HUDEP-2 (cell line): ENCODE measurements around the gene NF1.
"Not testable (repeated sequence)": the region's sequence is repeated elsewhere in the genome, so short reads cannot be mapped to it uniquely, and the experiment has no call there.

Source experiments
- DNase-seq, 76 experiments: peaks; one replicate each; lab custom pipeline; 2025; ENCODE audit not compliant: unreplicated experiment in 76 of 76; lab: John Stamatoyannopoulos, UW

The NF1 gene

GRCh38 chr17:31116167-31116566 lies 21.4 kb downstream of the NF1 start:
- DNase-seq = no peak

- DNase-seq = no peak
These were observed 28.0 kb downstream of the NF1 start for GRCh38 chr17:31122746-31123145.

DNA sequence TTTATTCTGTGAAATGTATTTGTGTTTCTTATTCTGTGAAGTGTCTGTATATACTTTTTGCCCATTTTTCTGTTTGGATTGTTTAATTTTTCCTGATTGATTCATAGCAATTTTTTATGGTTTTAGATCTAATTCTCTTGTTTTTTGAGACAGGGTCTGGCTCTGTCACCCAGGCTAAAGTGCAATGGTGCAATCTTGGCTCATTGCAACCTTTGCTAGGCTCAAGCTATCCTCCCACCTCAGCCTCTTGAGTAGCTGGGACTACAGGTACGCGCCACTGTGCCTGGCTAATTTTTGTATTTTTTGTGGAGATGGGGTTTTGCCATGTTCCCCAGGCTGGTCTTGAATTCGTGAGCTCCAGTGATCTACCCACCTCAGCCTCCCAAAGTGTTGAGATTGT lies 31.5 kb downstream of the NF1 start:
- no peak for DNase-seq

DNA sequence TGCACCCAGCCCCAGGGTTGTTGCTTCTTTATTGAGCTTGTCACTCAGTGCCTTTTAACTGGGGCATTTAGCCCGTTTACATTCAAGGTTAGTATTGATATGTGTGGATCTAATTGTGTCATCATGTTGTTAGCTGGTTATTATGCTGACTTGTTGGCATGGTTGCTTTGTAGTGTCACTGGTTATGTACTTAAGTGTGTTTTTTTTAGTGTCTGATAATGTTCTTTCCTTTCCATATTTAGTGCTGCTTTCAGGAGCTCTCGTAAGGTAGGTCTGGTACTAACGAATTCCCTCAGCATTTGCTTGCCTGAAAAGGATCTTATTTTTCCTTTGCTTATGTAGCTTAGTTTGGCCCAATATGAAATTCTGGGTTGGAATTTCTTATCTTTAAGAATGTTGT lies 33.5 kb downstream of the NF1 start:
- DNase-seq = no peak

DNA sequence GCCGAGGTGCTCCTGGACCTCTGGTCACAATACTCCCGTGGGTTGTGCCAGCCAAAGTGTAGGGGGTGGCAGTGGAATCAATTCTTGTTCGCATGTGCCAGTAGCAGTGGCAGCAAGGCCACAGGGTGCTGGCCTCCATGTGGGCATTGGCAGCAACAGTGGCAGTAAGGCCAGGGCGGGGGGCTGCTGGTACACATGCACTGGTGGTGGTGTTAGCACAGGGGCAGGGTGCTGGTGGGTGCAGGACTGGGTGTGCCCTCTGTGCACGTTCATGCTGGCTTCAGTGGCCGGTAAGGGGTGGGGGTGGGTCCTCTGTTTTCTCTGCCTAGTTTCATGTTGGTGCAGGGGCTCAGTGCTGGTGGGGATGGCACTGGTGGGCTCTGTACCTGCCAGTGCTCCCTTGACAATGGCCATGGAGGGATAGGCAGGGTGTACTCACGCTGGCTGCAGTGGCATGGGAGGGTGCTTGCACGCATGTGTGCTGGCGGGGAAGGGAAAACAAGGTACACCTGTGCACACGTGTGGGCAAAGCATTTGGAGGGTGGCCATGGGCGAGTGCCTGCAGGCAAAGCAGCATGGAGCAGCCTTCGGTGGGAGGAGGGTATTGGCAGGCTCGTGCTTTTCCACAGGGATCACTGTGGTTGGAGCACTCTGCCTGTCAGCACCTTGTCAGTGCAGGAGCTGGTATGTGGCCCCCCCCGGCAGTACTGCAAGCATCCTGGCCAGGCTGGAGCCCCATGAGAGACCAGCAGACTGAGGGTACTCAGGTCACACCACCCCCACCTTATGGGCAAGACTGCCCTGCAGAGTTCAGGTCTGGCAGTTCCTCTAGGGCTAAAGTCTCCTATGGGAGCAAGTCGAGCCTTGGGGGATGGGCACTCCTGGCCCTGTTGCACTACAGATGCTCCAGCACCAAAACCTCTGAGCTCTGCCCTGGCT lies 35.8 kb downstream of the NF1 start:
- DNase-seq = no peak

DNA sequence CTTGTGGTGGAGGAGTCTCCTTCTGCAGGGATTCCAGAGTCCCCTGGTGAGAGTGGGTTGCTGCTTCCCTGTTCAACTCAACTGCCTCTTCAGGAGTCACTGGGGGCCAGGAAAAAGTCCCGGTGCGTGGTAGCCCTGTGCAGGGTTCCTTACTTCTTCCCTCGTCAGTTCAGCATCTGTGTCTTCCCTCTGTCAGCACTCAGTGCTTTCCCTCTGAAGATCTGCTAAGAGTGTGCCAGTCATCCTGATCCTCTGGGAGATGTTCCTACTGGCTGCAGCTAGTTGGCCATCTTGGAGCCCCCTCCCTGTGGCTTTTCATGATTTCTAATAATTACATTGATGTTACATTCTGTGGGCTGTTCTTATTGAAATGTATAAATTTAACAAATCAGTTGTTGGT lies 36.5 kb downstream of the NF1 start:
- no peak for DNase-seq

DNA sequence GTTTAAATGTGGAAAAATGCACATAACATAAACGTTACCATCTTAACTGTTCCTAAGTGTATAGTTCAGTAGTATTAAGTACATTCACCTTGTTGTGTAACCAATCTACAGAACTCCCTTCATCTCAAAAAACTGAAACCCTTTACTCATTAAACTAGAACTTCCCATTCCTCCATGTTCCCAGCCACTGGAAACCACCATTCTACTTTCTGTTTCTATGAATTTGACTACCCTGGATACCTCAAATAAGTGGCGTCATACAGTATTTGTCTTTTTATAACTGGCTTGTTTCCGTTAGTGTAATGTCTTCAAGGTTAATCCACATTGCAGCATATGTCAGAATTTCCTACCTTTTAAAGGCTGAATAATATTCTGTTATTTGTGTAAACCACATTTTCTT lies 38.2 kb downstream of the NF1 start:
- no peak for DNase-seq

DNA sequence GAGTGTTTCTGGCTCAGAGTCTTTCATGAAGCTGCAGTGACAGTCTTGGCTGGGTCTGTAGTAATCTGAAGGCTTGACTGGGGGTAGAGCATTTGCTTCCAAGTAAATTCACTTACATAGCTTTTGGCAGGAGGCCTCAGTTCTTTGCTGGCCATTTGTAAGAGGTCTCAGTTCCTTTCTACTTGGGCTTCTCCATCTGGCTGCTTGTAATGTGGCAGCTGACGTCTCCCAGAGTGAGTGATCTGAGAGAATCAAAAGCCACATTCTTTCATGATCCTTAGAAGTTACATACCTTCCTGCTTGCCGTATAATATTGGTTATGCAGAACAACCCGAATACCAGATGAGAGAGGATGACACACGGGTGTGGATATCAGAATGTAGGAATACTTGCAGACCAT lies 39.8 kb downstream of the NF1 start:
- no peak for DNase-seq

DNA sequence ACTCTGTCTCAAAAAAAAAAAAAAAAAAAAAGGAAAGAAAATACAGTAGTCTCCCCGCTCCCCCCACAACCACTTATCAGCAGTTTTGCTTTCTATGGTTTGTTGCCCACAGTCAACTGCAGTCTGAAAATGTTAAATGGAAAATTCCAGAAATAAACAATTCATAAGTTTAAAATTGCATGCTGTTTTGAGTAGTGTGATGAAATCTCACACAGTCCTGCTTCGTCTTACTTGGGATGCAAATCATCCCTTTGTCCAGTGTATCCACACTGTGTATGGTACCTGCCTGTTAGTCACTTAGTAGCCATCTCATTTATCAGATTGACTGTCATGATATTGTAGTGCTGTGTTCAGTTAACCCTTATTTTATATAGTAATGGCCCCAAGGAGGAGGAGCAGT lies 41.5 kb downstream of the NF1 start:
- no peak for DNase-seq

DNA sequence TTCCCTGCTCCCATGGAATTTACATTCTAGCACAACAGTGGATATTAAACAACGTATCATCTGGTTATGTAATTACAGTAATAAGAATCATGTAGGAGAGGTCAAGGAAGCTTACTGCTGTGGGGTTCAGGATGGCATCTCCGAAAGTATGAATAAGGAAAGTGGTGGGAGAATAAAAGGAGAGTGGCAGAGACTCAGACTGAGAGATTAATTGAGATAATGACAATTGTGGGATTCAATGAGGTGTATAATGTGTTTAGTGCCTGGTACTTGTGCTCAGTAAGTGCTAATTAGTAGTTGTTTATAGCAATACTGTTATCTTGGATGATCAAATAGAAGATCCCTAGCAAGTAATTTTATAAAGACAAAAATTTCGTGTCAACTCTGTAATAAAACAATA lies 45.3 kb downstream of the NF1 start:
- no peak for DNase-seq

DNA sequence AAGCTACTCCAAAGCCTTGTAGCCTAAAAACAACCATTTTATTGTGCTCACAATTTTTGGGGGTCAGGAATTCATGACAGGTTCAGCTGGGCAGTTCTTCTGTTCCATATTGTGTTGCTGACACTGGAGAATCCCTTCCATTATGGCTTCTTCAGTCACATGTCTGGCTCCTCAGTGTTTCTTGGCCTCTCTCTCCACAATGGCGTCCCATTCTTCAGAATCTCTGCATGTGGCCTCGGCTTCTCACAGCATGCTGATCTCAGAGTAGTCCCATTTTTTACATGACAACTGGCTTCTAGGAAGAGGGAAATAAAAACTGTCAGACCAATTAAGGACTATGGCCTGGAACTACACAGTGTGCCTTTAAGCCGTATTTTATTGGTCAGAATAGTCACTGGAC lies 49.7 kb downstream of the NF1 start:
- DNase-seq = no peak

DNA sequence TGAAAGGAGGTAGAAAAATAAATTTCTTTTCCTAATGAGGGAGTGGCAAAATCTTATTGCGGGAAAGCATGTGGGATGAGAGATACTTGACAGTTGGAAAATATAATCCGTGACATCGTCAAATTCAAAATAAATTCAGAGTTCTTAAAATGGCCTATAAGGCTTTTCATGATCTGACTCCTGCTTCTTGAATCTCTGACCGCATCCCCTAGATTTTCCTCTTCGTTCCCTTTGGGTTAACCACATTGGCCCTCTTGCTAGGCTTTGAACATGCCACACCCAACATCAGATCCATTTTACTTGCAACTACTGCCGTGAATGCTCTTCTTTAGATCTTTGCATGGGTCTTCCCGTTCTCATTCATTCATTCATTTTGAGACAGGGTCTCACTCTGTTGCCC lies 50.1 kb downstream of the NF1 start:
- DNase-seq = no peak

GRCh38 chr17:31147507-31148202 lies 52.9 kb downstream of the NF1 start:
- DNase-seq = no peak

DNA sequence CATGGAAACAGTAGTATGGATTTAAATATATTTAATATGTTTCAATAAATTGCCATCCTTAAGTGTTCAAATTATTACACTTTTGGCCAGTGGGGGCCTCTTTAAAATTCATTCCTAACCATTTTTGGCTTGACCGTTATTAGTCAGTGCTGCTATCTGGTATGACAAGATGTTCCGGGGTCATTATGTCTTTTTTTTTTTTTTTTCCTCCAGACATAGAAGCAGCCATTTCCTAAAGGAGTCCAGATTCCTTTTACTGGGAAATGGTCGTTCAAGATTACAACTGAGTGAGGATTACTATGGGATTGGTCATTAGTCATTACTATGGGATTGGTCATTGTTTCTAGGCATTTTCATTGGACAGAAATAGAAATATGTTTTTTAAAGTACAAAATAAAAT lies 53.4 kb downstream of the NF1 start:
- no peak for DNase-seq

GRCh38 chr17:31152271-31152670 lies 57.5 kb downstream of the NF1 start:
- no peak for DNase-seq

DNA sequence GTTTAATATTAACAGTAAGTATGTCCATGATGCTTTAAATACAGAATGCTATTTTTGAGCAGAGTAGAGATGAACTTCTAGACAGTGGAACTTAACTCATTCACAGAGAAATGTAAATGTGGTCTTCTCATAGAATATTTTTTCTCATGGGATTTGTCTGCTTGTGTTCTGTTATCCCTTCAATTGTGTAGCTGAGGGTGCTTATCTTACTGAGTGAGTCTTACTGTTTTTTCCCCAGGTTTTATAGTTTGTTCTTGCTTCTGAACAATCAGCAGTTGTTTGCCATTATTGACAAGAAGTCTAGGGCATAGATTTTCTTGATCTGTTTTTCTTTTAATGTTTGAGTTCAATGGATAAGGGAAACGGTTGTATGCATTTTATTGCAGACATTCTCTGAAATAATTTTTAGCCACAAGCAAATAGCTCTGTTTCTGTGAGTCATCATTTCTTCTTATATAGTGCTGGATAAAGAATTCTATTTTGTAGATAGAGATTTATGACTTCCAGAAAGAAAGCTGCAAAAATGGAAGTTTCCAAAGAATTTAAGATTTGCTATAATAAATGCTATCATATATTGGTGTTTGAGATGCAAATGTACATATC lies 60.5 kb downstream of the NF1 start:
- DNase-seq = no peak

GRCh38 chr17:31156326-31156725 lies 61.5 kb downstream of the NF1 start:
- DNase-seq = no peak

DNA sequence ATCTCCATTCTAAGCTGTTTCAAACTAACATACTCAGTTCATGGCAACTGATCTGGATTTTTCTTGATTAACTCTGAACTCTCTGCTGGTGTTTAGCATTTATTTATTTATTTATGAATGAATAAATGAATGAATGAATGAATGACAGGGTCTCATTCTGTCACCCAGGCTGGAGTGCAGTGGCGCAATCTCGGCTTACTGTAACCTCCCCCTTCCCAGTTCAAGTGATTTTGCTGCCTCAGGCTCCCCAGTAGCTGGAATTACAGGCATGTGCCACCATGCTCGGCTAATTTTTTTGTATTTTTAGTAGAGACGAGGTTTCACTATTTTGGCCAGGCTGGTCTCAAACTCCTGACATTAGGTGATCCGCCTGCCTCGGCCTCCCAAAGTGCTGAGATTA lies 62.1 kb downstream of the NF1 start:
- DNase-seq = not testable (repeated sequence)

- no peak for DNase-seq
These were observed 64.1 kb downstream of the NF1 start for GRCh38 chr17:31158746-31159377.

DNA sequence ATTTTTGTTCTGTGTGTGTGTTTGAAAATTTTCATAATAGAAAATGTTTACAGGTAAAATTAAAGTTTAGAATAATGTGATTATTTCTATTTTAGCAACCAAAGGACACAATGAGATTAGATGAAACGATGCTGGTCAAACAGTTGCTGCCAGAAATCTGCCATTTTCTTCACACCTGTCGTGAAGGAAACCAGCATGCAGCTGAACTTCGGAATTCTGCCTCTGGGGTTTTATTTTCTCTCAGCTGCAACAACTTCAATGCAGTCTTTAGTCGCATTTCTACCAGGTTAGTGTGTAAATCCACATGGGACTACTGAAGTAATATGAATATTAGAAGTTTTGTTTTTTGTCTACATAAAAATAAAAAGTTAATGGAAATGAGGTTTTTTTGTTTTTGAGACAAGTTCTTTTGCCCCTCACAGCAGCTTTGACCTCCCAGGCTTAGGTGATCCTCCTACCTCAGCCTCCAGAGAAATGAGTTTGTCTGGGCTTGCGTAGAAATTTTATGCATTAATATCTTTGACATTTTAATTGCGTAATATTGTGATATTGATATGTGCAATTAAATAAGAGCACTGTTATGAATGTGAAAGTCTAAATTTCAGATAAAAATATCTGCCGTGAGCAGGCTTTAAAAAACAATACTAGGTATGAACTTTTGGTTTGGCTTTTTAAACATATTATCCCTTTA lies 68.5 kb downstream of the NF1 start:
- no peak for DNase-seq

- DNase-seq = no peak
These were observed 72.3 kb downstream of the NF1 start for GRCh38 chr17:31167111-31167510.
